Erythroblast (primary cell): Measurements from ENCODE around the gene FBXW7.

Experiments used
- DNase-seq, 2 experiments: peaks; one replicate each; lab custom pipeline; 2025; lab: John Stamatoyannopoulos, UW
- GATA1 ChIP-seq: IDR thresholded peaks from 2 replicates; pipeline ENCODE4 v1.6.1; 2011; ENCODE audit warnings: low read depth, mild to moderate bottlenecking, control low read depth, low read length, moderate library complexity
- POLR2A ChIP-seq: IDR thresholded peaks from 2 replicates; pipeline ENCODE4 v1.6.1; 2011; ENCODE audit warnings: mild to moderate bottlenecking, low read length

Gene FBXW7

DNA sequence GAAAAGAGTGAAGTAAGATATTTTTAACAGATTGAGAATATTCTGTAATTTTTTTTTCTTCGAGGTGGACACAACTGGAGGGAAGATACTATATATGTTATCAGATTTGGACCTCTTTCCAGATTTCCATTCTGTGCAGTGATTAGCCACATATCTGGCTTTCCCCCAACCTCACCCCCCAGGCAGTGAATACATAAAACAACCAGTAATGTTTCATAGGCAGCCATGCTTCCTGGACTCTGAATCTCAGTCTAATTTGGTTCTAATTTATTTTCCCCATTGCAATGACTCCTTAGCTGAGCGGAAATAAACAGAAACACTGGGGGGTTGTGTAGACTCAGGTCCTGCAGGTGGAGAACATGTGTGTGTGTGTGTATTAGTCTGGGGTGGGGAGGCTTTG lies 226.5 kb downstream of the FBXW7 start:
- DNase-seq = no peak
- no peak for TF ChIP-seq POLR2A
- no peak for TF ChIP-seq GATA1

DNA sequence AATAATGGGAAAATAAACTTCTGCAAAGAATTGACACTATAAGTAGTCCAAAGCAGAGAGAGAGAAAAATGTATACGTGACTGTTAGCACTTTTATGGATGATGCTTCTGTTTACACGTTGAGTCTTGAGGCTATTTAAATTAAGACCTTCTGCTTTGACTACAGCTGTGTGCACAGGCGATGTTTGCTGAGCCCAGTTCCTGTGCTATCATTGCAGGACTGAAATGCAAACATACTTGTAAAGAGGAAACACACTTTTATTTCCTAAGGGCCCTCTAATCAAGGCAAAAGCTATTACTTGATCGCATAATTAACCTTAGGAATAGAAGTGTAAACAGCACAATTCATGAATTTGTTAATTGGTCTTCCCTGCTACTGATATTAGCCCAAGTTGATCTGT lies 226.9 kb downstream of the FBXW7 start:
- DNase-seq = no peak
- TF ChIP-seq GATA1 (no peak), POLR2A (no peak)

DNA sequence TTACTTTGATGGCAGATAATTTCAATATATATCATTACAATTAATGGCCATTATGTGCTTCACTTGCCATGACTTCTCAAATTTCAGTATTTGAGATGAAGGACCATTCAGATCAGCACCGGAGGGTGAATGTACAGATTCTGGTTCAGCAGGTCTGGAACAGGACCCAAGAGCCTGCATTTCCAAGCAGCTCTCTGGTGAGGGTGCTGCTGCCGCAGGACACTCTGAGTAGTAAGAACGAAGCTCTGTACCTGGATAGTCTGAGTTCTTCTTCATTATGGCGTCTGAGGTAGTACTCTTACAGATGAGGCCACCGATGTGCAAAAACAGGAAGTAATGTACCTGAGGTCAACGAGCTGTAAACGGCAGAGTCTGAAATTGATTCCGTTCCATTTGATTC lies 228.2 kb downstream of the FBXW7 start:
- TF ChIP-seq POLR2A (no peak), GATA1 (no peak)
- DNase-seq = no peak

DNA sequence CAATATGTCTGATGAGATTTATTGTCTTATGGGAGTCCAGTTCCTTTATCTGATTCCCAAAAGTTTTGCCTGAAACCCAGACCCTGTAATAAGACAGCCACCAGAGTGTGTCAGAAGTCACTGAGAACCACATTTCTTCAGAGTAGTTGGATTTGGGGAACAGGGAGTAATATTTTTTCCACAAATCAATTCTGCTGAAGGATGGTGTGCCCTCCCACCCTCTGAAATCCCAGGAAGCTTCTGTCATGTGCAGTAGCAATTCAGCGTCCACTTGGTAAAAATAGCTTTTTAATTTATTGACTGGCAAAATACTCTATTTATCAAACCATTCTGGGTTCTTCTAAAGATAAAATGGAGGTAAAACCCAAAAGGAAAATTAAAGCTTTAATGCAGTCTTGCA lies 229.4 kb downstream of the FBXW7 start:
- TF ChIP-seq POLR2A = no peak
- no peak for TF ChIP-seq GATA1
- no peak for DNase-seq

DNA sequence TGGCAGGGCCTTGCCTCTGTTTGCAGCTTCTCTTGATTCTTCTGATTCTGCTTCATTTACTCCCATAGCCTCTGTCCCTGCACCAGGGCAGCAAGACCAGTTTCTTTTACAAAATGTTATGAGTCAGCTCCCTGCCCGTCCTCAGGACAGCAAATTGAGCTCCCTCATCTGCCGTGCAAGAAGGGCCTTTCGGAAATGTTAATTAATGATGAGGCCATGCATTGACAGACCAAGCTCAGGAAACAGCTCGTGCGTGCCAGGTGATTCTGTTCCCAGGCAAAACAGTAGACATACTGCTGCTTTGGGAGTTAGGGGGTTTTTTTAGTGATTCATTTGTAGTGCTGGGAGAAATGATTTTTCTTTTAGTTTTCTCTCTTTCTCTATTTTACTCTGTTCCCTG lies 231.7 kb downstream of the FBXW7 start:
- TF ChIP-seq POLR2A (no peak), GATA1 (no peak)

DNA sequence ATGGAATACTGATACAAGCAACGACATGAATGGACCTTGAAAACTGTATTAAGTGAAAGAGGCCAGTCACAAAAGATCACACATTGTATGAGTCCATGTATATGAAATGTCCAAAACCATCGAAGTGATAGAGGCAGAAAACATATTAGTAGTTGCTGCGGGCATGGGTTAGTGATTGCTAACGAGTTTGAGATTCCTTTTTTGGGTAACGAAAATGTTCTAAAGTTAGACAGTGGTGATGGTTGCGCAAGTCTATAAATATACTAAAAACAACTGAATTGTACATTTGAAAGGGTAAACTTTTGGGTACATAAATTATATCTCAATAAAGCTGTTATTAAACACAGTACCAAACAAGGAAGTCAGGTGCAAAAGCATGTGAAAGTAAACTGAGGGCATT lies 234.5 kb downstream of the FBXW7 start:
- TF ChIP-seq GATA1 = no peak
- no peak for TF ChIP-seq POLR2A
- DNase-seq = no peak

More for the DNA sequence above, 231.7 kb downstream of the FBXW7 start:
- no peak for DNase-seq

DNA sequence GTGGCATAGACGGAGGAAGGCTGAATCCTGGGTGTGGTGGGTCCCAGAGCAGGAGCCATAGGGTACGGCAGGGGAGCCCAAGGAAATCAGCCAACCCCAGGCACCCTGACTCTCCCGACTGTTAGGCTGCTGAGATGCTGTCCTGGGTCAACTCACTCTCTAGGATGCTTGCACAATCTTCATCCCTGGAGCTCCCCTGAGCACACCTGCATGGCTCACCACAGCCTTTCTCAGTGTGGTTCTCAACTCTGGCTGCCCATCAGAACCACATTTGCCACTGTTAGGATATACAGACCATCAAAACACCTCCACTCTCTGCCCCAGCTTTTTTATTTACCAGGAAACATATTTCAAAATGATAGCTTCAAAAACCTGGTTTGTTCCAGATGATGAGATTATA lies 236.3 kb downstream of the FBXW7 start:
- TF ChIP-seq POLR2A = no peak
- no peak for TF ChIP-seq GATA1
- DNase-seq = no peak

DNA sequence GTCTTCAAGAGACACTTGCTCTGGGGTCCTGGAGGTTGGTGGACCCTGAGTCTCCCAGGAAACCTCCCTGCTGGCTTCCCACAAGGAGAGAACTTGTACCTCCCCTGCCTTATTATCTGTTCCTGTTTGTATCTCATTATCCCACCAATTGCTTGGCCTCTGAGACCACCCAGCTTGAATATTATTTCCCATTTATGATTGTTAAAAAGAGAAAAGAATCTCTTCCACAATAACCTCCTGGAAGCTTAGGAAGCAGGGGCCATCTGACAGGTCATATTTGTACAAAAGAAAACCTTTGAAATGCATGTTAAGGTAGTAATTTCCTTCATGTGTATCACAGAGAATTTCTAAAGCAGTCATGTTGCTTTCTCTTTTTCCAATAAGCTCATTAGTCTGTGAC lies 239.5 kb downstream of the FBXW7 start:
- TF ChIP-seq POLR2A = no peak
- no peak for TF ChIP-seq GATA1
- DNase-seq = no peak

DNA sequence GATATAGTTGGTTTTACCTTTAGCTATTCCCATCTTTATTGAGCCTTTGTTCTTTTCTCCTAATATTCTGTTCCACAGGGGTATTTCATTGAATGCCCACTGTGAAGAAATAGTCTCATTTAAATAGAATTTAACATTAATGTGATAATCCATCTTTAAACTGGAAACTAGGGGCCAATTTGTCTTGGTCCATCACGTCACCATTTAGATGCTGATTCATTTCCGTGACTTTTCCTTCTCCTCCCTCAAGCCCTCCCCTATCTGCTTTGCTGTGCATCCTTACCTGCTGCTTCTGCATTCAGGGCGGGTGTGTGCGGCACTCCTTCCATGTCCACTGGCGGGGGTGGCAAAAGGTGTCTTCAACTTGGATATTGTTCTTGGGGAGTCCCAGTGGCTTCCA lies 241.1 kb downstream of the FBXW7 start:
- TF ChIP-seq GATA1 (no peak), POLR2A (no peak)
- DNase-seq = no peak

DNA sequence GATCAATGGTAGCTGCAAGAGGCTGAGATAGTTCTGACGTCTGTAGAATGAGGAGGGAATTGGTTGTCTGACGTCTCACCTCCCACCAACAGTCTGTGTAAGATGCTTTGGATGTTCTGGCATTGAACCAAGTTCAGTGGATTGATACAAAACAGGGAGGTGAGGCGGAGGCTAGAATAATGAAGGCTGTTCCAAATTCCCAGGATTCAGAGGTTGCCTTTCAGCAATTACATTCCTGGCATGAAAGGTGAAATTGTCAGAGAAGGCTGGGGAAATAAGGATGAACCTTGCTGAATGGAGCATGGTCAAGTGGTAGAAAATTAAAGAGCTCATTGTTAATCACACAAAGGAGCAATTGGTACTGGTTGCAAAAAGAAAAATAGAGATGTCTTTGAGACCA lies 241.6 kb downstream of the FBXW7 start:
- DNase-seq = no peak
- TF ChIP-seq POLR2A = no peak
- TF ChIP-seq GATA1 = no peak

DNA sequence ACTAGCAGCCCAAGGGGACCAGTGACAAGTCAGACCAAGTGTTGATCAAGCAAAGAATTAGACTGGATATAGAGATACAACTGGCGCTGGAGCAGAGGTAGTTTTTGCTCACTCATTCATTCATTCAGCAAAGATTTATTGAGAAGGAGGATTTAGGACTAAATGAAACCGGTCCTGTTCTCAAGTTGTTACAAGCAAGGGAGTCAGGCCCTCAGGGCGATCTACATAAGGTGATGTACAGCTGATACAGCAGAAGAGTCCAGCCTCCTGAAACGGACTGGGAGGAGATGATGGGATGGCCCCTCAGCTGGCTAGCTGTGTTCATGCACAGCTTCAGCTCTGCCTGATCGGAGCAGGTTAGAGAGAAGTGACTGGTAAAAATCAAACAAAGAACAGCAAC lies 242.4 kb downstream of the FBXW7 start:
- TF ChIP-seq POLR2A = no peak
- no peak for TF ChIP-seq GATA1
- DNase-seq = no peak

DNA sequence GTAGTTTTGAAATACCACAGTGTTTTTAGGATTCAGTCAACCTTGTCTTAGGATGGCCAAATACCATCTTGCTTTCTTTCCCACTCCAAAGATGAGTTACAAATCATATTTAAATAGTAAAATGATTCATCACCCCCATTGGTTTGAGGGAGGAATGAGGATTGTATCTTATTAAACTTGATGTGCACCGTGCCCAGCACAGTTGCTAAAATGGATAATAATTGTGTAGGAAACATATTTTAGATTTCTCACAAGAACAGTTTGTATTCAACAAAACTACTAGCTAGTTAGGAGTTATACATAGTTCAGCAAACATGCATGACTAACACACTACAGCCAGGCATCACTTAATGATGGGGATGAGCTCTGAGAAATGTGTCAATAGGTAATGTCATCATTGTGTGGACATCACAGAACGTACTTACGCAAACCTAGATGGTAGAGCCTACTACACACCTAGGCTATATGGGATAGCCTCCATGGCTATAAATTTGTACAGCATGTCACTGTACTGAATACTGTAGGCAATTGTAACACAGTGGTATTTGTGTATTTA lies 245.4 kb downstream of the FBXW7 start:
- no peak for TF ChIP-seq POLR2A
- TF ChIP-seq GATA1 = no peak
- no peak for DNase-seq

DNA sequence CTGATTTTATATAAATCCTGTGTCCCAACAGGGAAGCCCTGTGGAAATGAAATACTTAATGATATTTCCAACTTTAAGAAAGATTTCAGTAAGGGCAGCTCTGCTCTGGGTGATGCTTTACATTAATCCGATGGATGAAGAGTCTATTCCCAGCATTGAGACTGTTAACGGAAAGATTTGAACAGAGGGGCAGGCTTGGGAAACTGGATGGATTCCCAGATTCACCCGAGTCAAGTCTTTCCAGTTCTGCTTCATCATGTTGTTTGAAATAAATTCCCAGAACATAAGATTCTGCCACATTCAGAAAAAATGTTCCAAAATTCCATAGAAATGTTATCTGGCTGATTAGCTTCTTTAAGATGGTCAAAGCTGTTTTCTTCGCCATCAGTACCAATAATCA lies 246.0 kb downstream of the FBXW7 start:
- TF ChIP-seq POLR2A (no peak), GATA1 (no peak)
- no peak for DNase-seq

DNA sequence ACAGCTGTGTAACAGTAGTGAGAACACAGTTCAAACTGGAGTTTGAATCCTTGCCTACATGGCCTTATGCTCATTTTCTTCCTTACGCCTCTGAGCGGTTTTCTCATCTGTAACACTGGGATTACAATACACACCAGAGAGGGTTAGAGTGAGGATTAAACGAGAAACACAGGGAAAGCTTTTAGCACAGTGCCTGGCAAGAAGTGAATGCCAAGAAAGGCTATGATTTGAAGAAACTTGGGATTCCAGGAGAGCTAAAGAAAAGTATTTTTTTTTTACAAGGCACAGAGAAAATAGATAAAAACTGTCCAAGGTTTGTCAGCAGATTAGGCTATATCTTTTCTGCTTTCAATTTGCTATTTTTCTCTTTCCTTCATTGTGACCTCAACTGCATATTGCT lies 246.4 kb downstream of the FBXW7 start:
- TF ChIP-seq POLR2A (no peak), GATA1 (no peak)
- no peak for DNase-seq

DNA sequence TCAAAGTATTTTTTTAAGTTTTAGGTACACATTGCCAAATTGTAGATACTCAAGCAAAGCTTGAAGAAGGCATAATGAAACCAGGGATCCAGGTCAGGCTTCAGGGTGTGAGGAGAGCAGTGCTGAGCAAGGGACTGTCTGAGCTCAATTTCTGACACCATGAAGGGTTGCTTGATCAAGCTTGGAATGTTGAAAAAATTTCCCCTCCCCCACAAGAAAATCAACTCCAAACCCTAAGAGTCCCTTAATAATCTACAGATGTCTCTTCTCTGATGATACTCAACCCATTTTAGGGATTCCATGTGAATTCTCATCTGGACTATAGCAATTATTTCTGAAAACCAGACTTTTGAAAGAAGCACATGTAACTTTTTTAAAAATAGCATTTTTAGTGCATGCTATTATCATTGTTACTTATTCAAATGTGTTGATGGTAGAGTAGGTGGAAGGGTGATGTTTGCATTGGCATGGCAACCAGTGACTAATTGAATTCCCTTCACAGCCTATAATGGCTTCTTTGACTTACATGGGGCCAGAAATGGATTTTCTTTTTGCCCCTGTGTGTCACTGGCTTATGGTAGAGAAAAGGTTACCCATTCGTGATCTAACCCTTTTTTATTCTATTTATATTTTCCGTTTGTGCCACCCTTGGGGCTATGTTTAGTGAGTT lies 252.0 kb downstream of the FBXW7 start:
- DNase-seq = no peak

More for the DNA sequence above, 252.0 kb downstream of the FBXW7 start:
- TF ChIP-seq GATA1 (no peak), POLR2A (no peak)
